GM19025 (cell line): ENCODE results near the gene IKBKE.
"Not testable (repeated sequence)": the region's sequence is repeated elsewhere in the genome, so short reads cannot be mapped to it uniquely, and the experiment has no call there.

Experiments
- ATAC-seq: cut with Tn5 transposase; IDR thresholded peaks from one replicate; pipeline ENCODE4 v1.9.1; 2021; ENCODE audit warnings: mild to moderate bottlenecking, low read depth, moderate library complexity; ENCODE audit not compliant: unreplicated experiment

IKBKE gene

GRCh38 chr1:206471415-206471801 is 1.1 kb downstream of the IKBKE start:
- no peak for ATAC-seq

- ATAC-seq = no peak
Observed at GRCh38 chr1:206472024-206472423, 1.7 kb downstream of the IKBKE start.

GRCh38 chr1:206472454-206472853 is 2.2 kb downstream of the IKBKE start:
- no peak for ATAC-seq

- no peak for ATAC-seq
Observed at GRCh38 chr1:206472886-206473285, 2.6 kb downstream of the IKBKE start.

- no peak for ATAC-seq
Observed at GRCh38 chr1:206476058-206476457, 5.8 kb downstream of the IKBKE start.

- ATAC-seq = no peak
Observed at GRCh38 chr1:206476591-206476990, 6.3 kb downstream of the IKBKE start.

GRCh38 chr1:206477110-206477509 is 6.8 kb downstream of the IKBKE start:
- ATAC-seq = no peak

GRCh38 chr1:206477581-206478380 is 7.5 kb downstream of the IKBKE start:
- no peak for ATAC-seq

GRCh38 chr1:206478746-206479145 is 8.5 kb downstream of the IKBKE start:
- ATAC-seq = no peak

- no peak for ATAC-seq
Observed at GRCh38 chr1:206479183-206480125, 9.2 kb downstream of the IKBKE start.

- ATAC-seq = no peak
Observed at GRCh38 chr1:206480211-206480610, 9.9 kb downstream of the IKBKE start.

GRCh38 chr1:206482611-206483010 is 12.3 kb downstream of the IKBKE start:
- no peak for ATAC-seq

GRCh38 chr1:206483864-206484263 is 13.6 kb downstream of the IKBKE start:
- ATAC-seq = not testable (repeated sequence)

- no peak for ATAC-seq
Observed at GRCh38 chr1:206484901-206485300, 14.6 kb downstream of the IKBKE start.

- ATAC-seq = no peak
Observed at GRCh38 chr1:206486995-206487788, 16.9 kb downstream of the IKBKE start.

GRCh38 chr1:206487970-206488369 is 17.7 kb downstream of the IKBKE start:
- no peak for ATAC-seq

GRCh38 chr1:206488466-206488865 is 18.2 kb downstream of the IKBKE start:
- no peak for ATAC-seq

GRCh38 chr1:206489980-206490770 is 19.9 kb downstream of the IKBKE start:
- ATAC-seq = peak; percentile 72

- ATAC-seq = no peak
Observed at GRCh38 chr1:206490771-206491405, 20.6 kb downstream of the IKBKE start.
